Measurements from ENCODE around the gene EXOC2. TPM values are rescaled to one million over a fixed set of nuclear protein-coding genes. Genes with fewer than 3 reads are reported as not detected.

Gene EXOC2
- total and polyA plus RNA-seq, 2 of the 13 experiments (the other 11 are each of a cell fraction or from before 2014, with no cell fraction given): 12.6 to 22.9 TPM

GRCh38 chr6:692858-693722 is at the start of gene EXOC2 (continued):
- TF ChIP-seq GLMP (CRISPR knock-in tag; IDR thresholded peaks at IDR 0.05; ENCODE audit: borderline replicate concordance) (no peak), SP2 (CRISPR knock-in tag; IDR thresholded peaks at IDR 0.05) (peak; percentile 58; the same call in 1 of the 2 replicates), FUBP1 (CRISPR knock-in tag; IDR thresholded peaks at IDR 0.05; ENCODE audit: borderline replicate concordance) (no peak), TFDP2 (CRISPR knock-in tag; IDR thresholded peaks at IDR 0.05) (peak; percentile 84), USF2 (IDR thresholded peaks at IDR 0.05; ENCODE audit: low read depth, low read length) (no peak), USF2 (CRISPR knock-in tag; IDR thresholded peaks at IDR 0.05; ENCODE audit: borderline replicate concordance) (no peak; the same call in 1 of the 2 replicates), SIN3A (IDR thresholded peaks at IDR 0.05; ENCODE audit: borderline replicate concordance, low read depth, low read length) (peak; percentile 98), ZFP36 (IDR thresholded peaks at IDR 0.05; ENCODE audit: borderline replicate concordance, low read depth, low read length, partially characterized antibody) (no peak), ZNF350 (CRISPR knock-in tag; IDR thresholded peaks at IDR 0.05; ENCODE audit: borderline replicate concordance, low read depth) (peak; percentile 93), KDM4B (CRISPR knock-in tag; IDR thresholded peaks at IDR 0.05) (peak; percentile 97), ZNF646 (CRISPR knock-in tag; IDR thresholded peaks at IDR 0.05) (peak; percentile 73), ATF2 (CRISPR knock-in tag; IDR thresholded peaks at IDR 0.05) (peak; percentile 79)

Measured in HepG2 (cell line).